Endothelial cell (in vitro differentiated cells): ENCODE data around the gene MMP17. TPM values are rescaled to one million over a fixed set of nuclear protein-coding genes. Genes with fewer than 3 reads are reported as not detected.

Experiments used
- DNase-seq: peaks from one replicate; pipeline ENCODE4 v3.0.0; 2021; ENCODE audit warnings: low spot score
- H3K27ac Mint-ChIP-seq: one replicate; pipeline ENCODE4 v1.8.0; 2021; ENCODE audit warnings: mixed read lengths, inconsistent platforms; ENCODE audit not compliant: unreplicated experiment
- H3K27me3 Mint-ChIP-seq: one replicate; pipeline ENCODE4 v1.8.0; 2021; ENCODE audit warnings: mild to moderate bottlenecking, moderate library complexity, mixed read lengths, inconsistent platforms; ENCODE audit not compliant: unreplicated experiment
- H3K36me3 Mint-ChIP-seq: one replicate; pipeline ENCODE4 v1.8.0; 2021; ENCODE audit warnings: mild to moderate bottlenecking, low read depth, mixed read lengths, inconsistent platforms; ENCODE audit not compliant: unreplicated experiment
- H3K4me1 Mint-ChIP-seq: one replicate; pipeline ENCODE4 v1.8.0; 2021; ENCODE audit warnings: mild to moderate bottlenecking, mixed read lengths, inconsistent platforms; ENCODE audit not compliant: unreplicated experiment
- H3K4me3 Mint-ChIP-seq: one replicate; pipeline ENCODE4 v1.8.0; 2021; ENCODE audit warnings: mild to moderate bottlenecking, mixed read lengths, inconsistent platforms; ENCODE audit not compliant: unreplicated experiment
- H3K9me3 Mint-ChIP-seq: one replicate; pipeline ENCODE4 v1.8.0; 2021; ENCODE audit warnings: mixed read lengths, inconsistent platforms; ENCODE audit not compliant: unreplicated experiment
- total RNA-seq: library from RNA; stranded (reverse); fragmentation: NEBNext Ultra II Directional; extraction: Animal tissue kit (Norgen Biotek cat#: 25700); gene quantifications from one replicate; pipeline ENCODE4 v1.2.1, GENCODE V29; 2021; ENCODE audit not compliant: unreplicated experiment
- TF ChIP-seq, protein P1 (sequence below): fragments of 200-600 bp; sonication (generic); IDR thresholded peaks from one replicate; pipeline ENCODE4 v1.5.0; 2021; ENCODE audit warnings: antibody characterized with exemption; ENCODE audit not compliant: unreplicated experiment

Gene MMP17
- total RNA-seq, 1 donor from 2014 or later, result 6.3 TPM

- Mint-ChIP-seq H3K4me1 (no peaks in the 10 kb centered on the region), H3K27me3 (peaks cover 4% of the 10 kb centered on the region), H3K27ac (no peak overlapping the region), H3K4me3 (peak overlapping the region; percentile 21), H3K36me3 (no peaks in the 10 kb centered on the region), H3K9me3 (no peaks in the 10 kb centered on the region)
- TF ChIP-seq, protein P1, sequence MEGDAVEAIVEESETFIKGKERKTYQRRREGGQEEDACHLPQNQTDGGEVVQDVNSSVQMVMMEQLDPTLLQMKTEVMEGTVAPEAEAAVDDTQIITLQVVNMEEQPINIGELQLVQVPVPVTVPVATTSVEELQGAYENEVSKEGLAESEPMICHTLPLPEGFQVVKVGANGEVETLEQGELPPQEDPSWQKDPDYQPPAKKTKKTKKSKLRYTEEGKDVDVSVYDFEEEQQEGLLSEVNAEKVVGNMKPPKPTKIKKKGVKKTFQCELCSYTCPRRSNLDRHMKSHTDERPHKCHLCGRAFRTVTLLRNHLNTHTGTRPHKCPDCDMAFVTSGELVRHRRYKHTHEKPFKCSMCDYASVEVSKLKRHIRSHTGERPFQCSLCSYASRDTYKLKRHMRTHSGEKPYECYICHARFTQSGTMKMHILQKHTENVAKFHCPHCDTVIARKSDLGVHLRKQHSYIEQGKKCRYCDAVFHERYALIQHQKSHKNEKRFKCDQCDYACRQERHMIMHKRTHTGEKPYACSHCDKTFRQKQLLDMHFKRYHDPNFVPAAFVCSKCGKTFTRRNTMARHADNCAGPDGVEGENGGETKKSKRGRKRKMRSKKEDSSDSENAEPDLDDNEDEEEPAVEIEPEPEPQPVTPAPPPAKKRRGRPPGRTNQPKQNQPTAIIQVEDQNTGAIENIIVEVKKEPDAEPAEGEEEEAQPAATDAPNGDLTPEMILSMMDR, result no peak
- DNase-seq, result no peak
Observed at GRCh38 chr12:131897276-131897675, 69.1 kb downstream of the MMP17 start.

DNA sequence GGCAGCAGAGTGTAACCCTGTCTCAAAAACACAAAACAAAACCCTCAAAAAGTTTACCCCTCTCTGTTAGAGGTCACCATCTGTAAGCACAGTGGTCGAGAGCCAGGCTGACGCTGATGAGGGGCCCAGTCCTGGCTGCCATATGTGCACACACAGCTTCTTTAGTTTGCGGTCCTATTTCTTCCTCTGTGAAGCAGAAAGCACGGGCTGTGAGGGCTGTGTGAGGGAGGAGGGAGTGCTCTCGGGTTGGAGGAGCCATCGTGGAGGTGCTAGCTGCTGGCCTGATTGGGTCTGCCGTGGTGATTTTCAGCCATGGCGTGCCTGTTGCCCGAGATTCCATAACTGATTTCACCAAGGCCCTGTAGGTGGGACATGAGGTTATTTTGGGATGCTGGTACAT lies 69.7 kb downstream of the MMP17 start:
- peak overlapping the region; percentile 56 for H3K4me3 Mint-ChIP-seq
- TF ChIP-seq, protein P1, result no peak
- no peak for DNase-seq
- H3K9me3 Mint-ChIP-seq, result no peaks in the 10 kb centered on the region
- H3K4me1 Mint-ChIP-seq, result no peaks in the 10 kb centered on the region
- no peaks in the 10 kb centered on the region for H3K36me3 Mint-ChIP-seq
- H3K27me3 Mint-ChIP-seq, result peaks cover 4% of the 10 kb centered on the region
- H3K27ac Mint-ChIP-seq, result no peak overlapping the region

GRCh38 chr12:131900397-131900796 lies 72.2 kb downstream of the MMP17 start:
- H3K36me3 Mint-ChIP-seq, result no peaks in the 10 kb centered on the region
- no peak for DNase-seq
- peaks cover 4% of the 10 kb centered on the region for H3K27me3 Mint-ChIP-seq
- H3K9me3 Mint-ChIP-seq, result no peaks in the 10 kb centered on the region
- no peak overlapping the region for H3K4me3 Mint-ChIP-seq
- H3K27ac Mint-ChIP-seq, result no peak overlapping the region
- H3K4me1 Mint-ChIP-seq, result no peaks in the 10 kb centered on the region
- TF ChIP-seq, protein P1, result no peak

Other genes starting within 250 kb of the MMP17 start
- 56.3 TPM for gene SFSWAP, start 117.3 kb upstream of the MMP17 start, total RNA-seq
- 53.7 TPM for gene ULK1, start 66.2 kb downstream of the MMP17 start, total RNA-seq
- gene PUS1, start 100.9 kb downstream of the MMP17 start, total RNA-seq, result 25.8 TPM
- 66.2 TPM for gene EP400, start 121.5 kb downstream of the MMP17 start, total RNA-seq